GM12878 (cell line): ENCODE measurements around the gene TGFBI. TPM values are rescaled to one million over a fixed set of nuclear protein-coding genes. Genes with fewer than 3 reads are reported as not detected.
A peak's percentile ranks its signal among the peaks of the same experiment; 100 is the strongest.

Experiments
- ATAC-seq: fragments of 200-7000 bp; cut with Tn5 transposase; 3 replicates; pipeline ENCODE4 v1.9.1; 2020; ENCODE audit warnings: mild to moderate bottlenecking, moderate library complexity
- BruUV-seq: library from RNA; stranded (reverse); fragments of 400-500 nt; replicated peaks from 2 replicates; lab custom pipeline; 2021; lab: Mats Ljungman, UMichigan
- CTCF ChIA-PET: fragments of 300-600 bp; sonication (Branson Sonifier 250); formaldehyde crosslinking; extraction: SDS; loops from one replicate; lab custom pipeline; 2021; ENCODE audit warnings: inconsistent platforms; lab: Yijun Ruan, JAX
- POLR2A ChIA-PET: fragments of 350-600 bp; formaldehyde crosslinking; extraction: SDS; loops from one replicate; lab custom pipeline; 2021; ENCODE audit warnings: inconsistent platforms; lab: Charles Lee
- RAD21 ChIA-PET: fragments of 300-600 bp; sonication (Branson Sonifier 250); formaldehyde crosslinking; loops from one replicate; lab custom pipeline; 2023; ENCODE audit warnings: antibody characterized with exemption; ENCODE audit not compliant: unreplicated experiment; lab: Charles Lee
- SMC1A ChIA-PET: fragments of 300-600 bp; sonication (Branson Sonifier 250); formaldehyde crosslinking; loops from one replicate; lab custom pipeline; 2023; ENCODE audit not compliant: unreplicated experiment, uncharacterized antibody; lab: Charles Lee
- DNase-seq: peaks from one replicate; pipeline ENCODE4 v3.0.0-alpha.2; 2011; ENCODE audit warnings: low read depth, low spot score
- FAIRE-seq: peaks from 3 replicates; lab custom pipeline; 2011; peaks lifted over from hg19 to GRCh38; lab: Jason Lieb, UNC
- H2AFZ ChIP-seq: 2 replicates; pipeline ENCODE4 v1.6.0; 2011; ENCODE audit warnings: low read depth, low read length, control low read depth; ENCODE audit not compliant: control insufficient read depth
- H3K27ac ChIP-seq: 2 replicates; pipeline ENCODE4 v1.5.1; 2011; ENCODE audit warnings: control low read depth; ENCODE audit not compliant: control insufficient read depth, insufficient read depth
- H3K27me3 ChIP-seq, 2 experiments: replicated peaks in 1 of 2; 2 replicates each; pipeline versions ENCODE4 v1.6.0 to v1.6.1; 2011; ENCODE audit warnings: low read length in 1 of 2; ENCODE audit not compliant: control insufficient read depth in 2 of 2, insufficient read depth in 2 of 2
- H3K36me3 ChIP-seq, 2 experiments: 2 replicates each; pipeline ENCODE4 v1.5.1; 2011; ENCODE audit warnings: low read length in 1 of 2; ENCODE audit not compliant: control insufficient read depth in 2 of 2, insufficient read depth in 2 of 2
- H3K4me1 ChIP-seq: 2 replicates; pipeline ENCODE4 v1.6.1; 2011; ENCODE audit warnings: mild to moderate bottlenecking, low read length, moderate library complexity, mixed read lengths; ENCODE audit not compliant: control insufficient read depth, insufficient read depth
- H3K4me2 ChIP-seq: 2 replicates; pipeline ENCODE4 v1.6.0; 2011; ENCODE audit warnings: control low read depth; ENCODE audit not compliant: control insufficient read depth, insufficient read depth
- H3K4me3 ChIP-seq: fragments of 200-600 bp; sonication (generic); 2 replicates; pipeline ENCODE4 v1.5.1; 2016
- H3K79me2 ChIP-seq: 2 replicates; pipeline ENCODE4 v1.6.0; 2011; ENCODE audit warnings: low read length; ENCODE audit not compliant: control insufficient read depth, insufficient read depth
- H3K9ac ChIP-seq: 2 replicates; pipeline ENCODE4 v1.8.0; 2011; ENCODE audit warnings: low read length, control low read depth, mixed read lengths; ENCODE audit not compliant: control insufficient read depth, insufficient read depth
- H3K9me3 ChIP-seq: replicated peaks from 3 replicates; pipeline ENCODE4 v1.5.1; 2011; ENCODE audit warnings: mild to moderate bottlenecking, low read length; ENCODE audit not compliant: control insufficient read depth, insufficient read depth
- H4K20me1 ChIP-seq: 2 replicates; pipeline ENCODE4 v1.6.0; 2011; ENCODE audit not compliant: control insufficient read depth, insufficient read depth
- ASH2L ChIP-seq: fragments of 300-600, 200-600 bp; sonication (generic); IDR thresholded peaks from 2 replicates; pipeline ENCODE4 v1.6.1; 2017; ENCODE audit warnings: low read depth, mild to moderate bottlenecking, borderline replicate concordance
- BCL11A ChIP-seq: IDR thresholded peaks from 2 replicates; pipeline ENCODE4 v1.6.1; 2011; ENCODE audit warnings: low read depth, low read length
- BMI1 ChIP-seq: fragments of 450-650 bp; IDR thresholded peaks from 2 replicates; pipeline ENCODE4 v1.6.1; 2016; ENCODE audit warnings: mild to moderate bottlenecking, moderate library complexity, borderline replicate concordance
- CHD1 ChIP-seq: IDR thresholded peaks from 2 replicates; pipeline ENCODE4 v1.6.1; 2012; ENCODE audit warnings: low read depth, low read length, improper control_type of control experiment
- CREB1 ChIP-seq: IDR thresholded peaks from 2 replicates; pipeline ENCODE4 v1.6.1; 2012; ENCODE audit warnings: low read depth, mild to moderate bottlenecking, inconsistent platforms
- FOS ChIP-seq: IDR thresholded peaks from 3 replicates; pipeline ENCODE4 v1.6.1; 2011; ENCODE audit warnings: borderline replicate concordance; ENCODE audit not compliant: insufficient read length; ENCODE audit errors: extremely low read depth
- GABPA ChIP-seq: IDR thresholded peaks from 2 replicates; pipeline ENCODE4 v1.6.1; 2014; ENCODE audit warnings: antibody characterized with exemption, low read depth, mild to moderate bottlenecking, inconsistent platforms
- HDGF ChIP-seq: fragments of 450-650 bp; IDR thresholded peaks from 2 replicates; pipeline ENCODE4 v1.6.1; 2016; ENCODE audit warnings: antibody characterized with exemption
- HSF1 ChIP-seq: fragments of 150-350 bp; IDR thresholded peaks from 2 replicates; pipeline ENCODE4 v1.6.1; 2014; ENCODE audit warnings: mild to moderate bottlenecking, low read depth, low read length
- IKZF1 ChIP-seq: fragments of 450-650 bp; conservative IDR thresholded peaks from 2 replicates; pipeline ENCODE4 v1.6.1; 2017; ENCODE audit warnings: antibody characterized with exemption, mild to moderate bottlenecking
- JUNB ChIP-seq: IDR thresholded peaks from 2 replicates; pipeline ENCODE4 v1.6.1; 2016; ENCODE audit warnings: antibody characterized with exemption, mild to moderate bottlenecking
- NFYA ChIP-seq: IDR thresholded peaks from 2 replicates; pipeline ENCODE4 v1.6.1; 2011; ENCODE audit warnings: low read depth, mild to moderate bottlenecking, low read length, improper control_type of control experiment, borderline replicate concordance
- NRF1 ChIP-seq: conservative IDR thresholded peaks from 2 replicates; pipeline ENCODE4 v1.6.1; 2011; ENCODE audit warnings: mild to moderate bottlenecking, low read depth, low read length, improper control_type of control experiment
- RELB ChIP-seq: fragments of 450-650 bp; IDR thresholded peaks from 2 replicates; pipeline ENCODE4 v1.6.1; 2017; ENCODE audit warnings: low read depth, mild to moderate bottlenecking, moderate library complexity
- SMAD1 ChIP-seq: fragments of 450-650 bp; IDR thresholded peaks from 2 replicates; pipeline ENCODE4 v1.6.1; 2018; ENCODE audit warnings: mild to moderate bottlenecking, low read depth; ENCODE audit not compliant: partially characterized antibody
- SP1 ChIP-seq: IDR thresholded peaks from one replicate; pipeline ENCODE4 v1.6.1; 2011; ENCODE audit warnings: low read depth, low read length
- SRF ChIP-seq, 2 experiments: IDR thresholded peaks; 2 replicates each; pipeline ENCODE4 v1.6.1; 2011; ENCODE audit warnings: low read depth in 2 of 2, low read length in 2 of 2, mild to moderate bottlenecking in 1 of 2, moderate library complexity in 1 of 2
- TARDBP ChIP-seq: IDR thresholded peaks from 2 replicates; pipeline ENCODE4 v1.6.1; 2016; ENCODE audit warnings: borderline replicate concordance
- WGBS: methylation state at CpG from one replicate; pipeline ENCODE4 v1.1.6; 2016; ENCODE audit warnings: low lambda C conversion rate; ENCODE audit not compliant: insufficient replicate concordance, insufficient coverage; ENCODE audit errors: missing lambda C conversion rate; 5-methylcytosine and 5-hydroxymethylcytosine counted together
- in situ Hi-C: fragments of 300-500 bp; cut with MboI; formaldehyde crosslinking; loops from 9 replicates; pipeline ENCODE4 v1.14.3; 2018; ENCODE audit warnings: mixed read lengths
- intact Hi-C: fragments of 100-400 bp; cut with micrococcal nuclease; formaldehyde crosslinking; loops from one replicate; pipeline ENCODE4 v1.14.2; 2022; ENCODE audit not compliant: unreplicated experiment
- polyA plus RNA-seq, 11 experiments: library from polyadenylated mRNA; depleted of rRNA in 4 of 11; unstranded in 6 of 11; stranded (reverse) in 5 of 11; fragments of >200 nt; fragmentation: Nextera tagmentation in 4 of 11; fragmentation: Illumina TruSeq in 1 of 11; extraction: Ambion mirVana in 4 of 11; extraction: Trizol in 1 of 11; gene quantifications; 1 replicate in 1 of 11; 2 replicates in 10 of 11; pipeline versions ENCODE4 v1.2.1 to v1.2.3, GENCODE V29; 2011 to 2016; ENCODE audit warnings: inconsistent platforms in 2 of 11, missing spikeins in 2 of 11, low read depth in 1 of 11
- total RNA-seq, 4 experiments: library from RNA; depleted of rRNA in 3 of 4; stranded (reverse); fragments of >200 nt in 3 of 4; fragmentation: Illumina TruSeq in 1 of 4; extraction: Trizol in 1 of 4; gene quantifications; 2 replicates each; pipeline versions ENCODE4 v1.2.1 to v1.2.3, GENCODE V29; 2013 to 2021

Gene TGFBI
- total and polyA plus RNA-seq, 10 of the 15 experiments (the other 5 are each of a cell fraction or from before 2014, with no cell fraction given), result 0.12 to 1.8 (median 0.19) TPM

GRCh38 chr5:136081217-136081591, 52.4 kb downstream of the TGFBI start (continued):
- TF ChIP-seq HSF1, result no peak
- TF ChIP-seq ASH2L, result no peak
- TF ChIP-seq SMAD1, result no peak
- no peak for TF ChIP-seq CREB1
- TF ChIP-seq CHD1, result no peak
- TF ChIP-seq JUNB, result no peak
- TF ChIP-seq GABPA, result no peak
- TF ChIP-seq NRF1, result no peak
- TF ChIP-seq, all 136 proteins: peak for 0

- H3K36me3 ChIP-seq, result no peaks in the 10 kb centered on the region
- no peaks in the 10 kb centered on the region for H3K79me2 ChIP-seq
- no peaks in the 10 kb centered on the region for H4K20me1 ChIP-seq
- H3K4me2 ChIP-seq, result no peak overlapping the region
- 15% methylated on average over 8 of the region's 8 CpGs for WGBS
- ChIA-PET CTCF (interaction anchor here (1.0 to 9.1 kb wide), 27 partner anchors 8 to 194 kb away, joined by 3 to 74 read pairs (median 5); no protein-coding TSS in a partner anchor), SMC1A (interaction anchor here (0.6 to 4.7 kb wide), 25 partner anchors 8 to 137 kb away, joined by 3 to 56 read pairs (median 7); partner anchors contain the start of gene SMAD5), POLR2A (interaction anchor here (0.8 to 1.9 kb wide), 4 partner anchors 11 to 84 kb away, joined by 3 to 8 read pairs (median 4); partner anchors contain the start of gene SMAD5), RAD21 (interaction anchor here (0.9 to 3.3 kb wide), 8 partner anchors 11 to 91 kb away, joined by 3 to 19 read pairs (median 6); partner anchors contain the start of gene SMAD5)
- no peaks in the 10 kb centered on the region; the same call in 1 of the 2 replicates for H3K4me1 ChIP-seq
- no peak overlapping the region for H3K4me3 ChIP-seq
- H3K9ac ChIP-seq, result no peak overlapping the region
- no peak overlapping the region for H2AFZ ChIP-seq
- FAIRE-seq (peak; percentile 87), ATAC-seq (peak; percentile 65), DNase-seq (no peak)
- no peaks in the 10 kb centered on the region for H3K9me3 ChIP-seq
- in situ Hi-C loops (no loop called here), intact Hi-C loops (loop anchor here (1.0 to 5.0 kb wide), 6 partner anchors 50 to 195 kb away; partner anchors contain the start of gene SMAD5)
- BruUV-seq, result no TSS peak
- H3K27me3 ChIP-seq, result peaks cover 0 to 2% of the 10 kb centered on the region in 2 experiments; a peak in 2 of 4 replicates
- no peak overlapping the region for H3K27ac ChIP-seq
- TF ChIP-seq TARDBP, result no peak
- no peak for TF ChIP-seq BMI1
- TF ChIP-seq RELB, result peak; percentile 69; the same call in 1 of the 2 replicates
- TF ChIP-seq FOS, result no peak
- TF ChIP-seq IKZF1, result peak; percentile 35
- TF ChIP-seq SP1, result no peak
- no peak for TF ChIP-seq HDGF
- TF ChIP-seq BCL11A, result no peak
- TF ChIP-seq SRF (IDR thresholded peaks at IDR 0.05; ENCODE audit: low read depth in 2 of 2, low read length in 2 of 2), result no peak
- no peak for TF ChIP-seq NFYA
Observed at GRCh38 chr5:136082390-136083193, 53.8 kb downstream of the TGFBI start.
